Ascending aorta (tissue), 2 donors: ENCODE measurements around the gene NEK2. TPM values are rescaled to one million over a fixed set of nuclear protein-coding genes. Genes with fewer than 3 reads are reported as not detected.
"Not testable (repeated sequence)": the region's sequence is repeated elsewhere in the genome, so short reads cannot be mapped to it uniquely, and the experiment has no call there.

Source experiments
- DNase-seq, 2 donors: peaks; one replicate each; pipeline ENCODE4 v3.0.0-alpha.2; 2019; ENCODE audit warnings: low spot score in 2 of 2
- H3K27ac ChIP-seq, 2 donors: fragments of 200-600 bp; sonication (generic); one replicate each; pipeline ENCODE4 v1.5.1; 2016 to 2017; ENCODE audit warnings: mild to moderate bottlenecking in 1 of 2
- H3K27me3 ChIP-seq: fragments of 200-600 bp; sonication (generic); one replicate; pipeline ENCODE4 v1.5.1; 2017
- H3K36me3 ChIP-seq, 2 donors: fragments of 200-600 bp; sonication (generic); one replicate each; pipeline ENCODE4 v1.5.1; 2016
- H3K4me1 ChIP-seq, 2 donors: fragments of 200-600 bp; sonication (generic); one replicate each; pipeline ENCODE4 v1.5.1; 2016 to 2017; ENCODE audit warnings: mild to moderate bottlenecking in 1 of 2
- H3K4me3 ChIP-seq, 2 donors: fragments of 200-600 bp; sonication (generic); one replicate each; pipeline ENCODE4 v1.5.1; 2016 to 2017; ENCODE audit warnings: mild to moderate bottlenecking in 1 of 2
- H3K9me3 ChIP-seq, 2 donors: fragments of 200-600 bp; sonication (generic); one replicate each; pipeline ENCODE4 v1.5.1; 2016
- intact Hi-C: fragments of 100-400 bp; cut with DNase I; formaldehyde crosslinking; loops from one replicate; pipeline ENCODE4 v1.15.1; 2023
- total RNA-seq: library from RNA; depleted of rRNA; stranded (reverse); fragments of >200 nt; gene quantifications from one replicate; pipeline ENCODE4 v1.1.0, GENCODE V29; 2016
- TF ChIP-seq, protein P1 (sequence below), 3 experiments: fragments of 200-600 bp in 2 of 3; fragments of 450-650 bp in 1 of 3; sonication (generic) in 2 of 3; IDR thresholded peaks; one replicate each; pipeline ENCODE4 v1.5.1; 2016 to 2019; ENCODE audit warnings: antibody characterized with exemption in 3 of 3, mild to moderate bottlenecking in 1 of 3, moderate library complexity in 1 of 3

The NEK2 gene
- total RNA-seq, 1 donor from 2014 or later = not detected

DNA sequence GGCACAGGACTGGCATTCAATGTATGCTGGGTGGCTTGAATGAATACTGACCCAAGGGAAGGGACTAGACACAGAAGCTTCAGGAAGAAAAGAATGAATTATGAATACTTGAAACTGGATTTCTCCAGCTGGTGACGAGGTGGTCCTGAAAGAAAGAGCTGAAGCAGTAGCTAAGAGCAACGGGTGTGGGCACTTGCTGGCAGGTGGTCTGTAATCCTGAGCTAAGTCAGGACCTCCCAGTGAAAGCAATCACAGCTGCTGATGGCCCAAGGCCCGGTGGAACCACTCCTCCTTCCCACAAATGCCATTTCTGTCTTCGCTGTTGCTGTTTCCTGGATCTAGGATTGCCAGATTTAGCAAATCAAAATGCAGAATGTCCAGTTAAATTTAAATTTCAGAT is 47.0 kb downstream of the NEK2 start:
- Histone ChIP-seq H3K36me3 (no peaks in the 10 kb centered on the region), H3K4me3 (no peak overlapping the region), H3K9me3 (no peaks in the 10 kb centered on the region), H3K27ac (no peak overlapping the region), H3K4me1 (peaks cover 10 to 11% of the 10 kb centered on the region in 2 donors), H3K27me3 (no peaks in the 10 kb centered on the region)
- TF ChIP-seq, protein P1, sequence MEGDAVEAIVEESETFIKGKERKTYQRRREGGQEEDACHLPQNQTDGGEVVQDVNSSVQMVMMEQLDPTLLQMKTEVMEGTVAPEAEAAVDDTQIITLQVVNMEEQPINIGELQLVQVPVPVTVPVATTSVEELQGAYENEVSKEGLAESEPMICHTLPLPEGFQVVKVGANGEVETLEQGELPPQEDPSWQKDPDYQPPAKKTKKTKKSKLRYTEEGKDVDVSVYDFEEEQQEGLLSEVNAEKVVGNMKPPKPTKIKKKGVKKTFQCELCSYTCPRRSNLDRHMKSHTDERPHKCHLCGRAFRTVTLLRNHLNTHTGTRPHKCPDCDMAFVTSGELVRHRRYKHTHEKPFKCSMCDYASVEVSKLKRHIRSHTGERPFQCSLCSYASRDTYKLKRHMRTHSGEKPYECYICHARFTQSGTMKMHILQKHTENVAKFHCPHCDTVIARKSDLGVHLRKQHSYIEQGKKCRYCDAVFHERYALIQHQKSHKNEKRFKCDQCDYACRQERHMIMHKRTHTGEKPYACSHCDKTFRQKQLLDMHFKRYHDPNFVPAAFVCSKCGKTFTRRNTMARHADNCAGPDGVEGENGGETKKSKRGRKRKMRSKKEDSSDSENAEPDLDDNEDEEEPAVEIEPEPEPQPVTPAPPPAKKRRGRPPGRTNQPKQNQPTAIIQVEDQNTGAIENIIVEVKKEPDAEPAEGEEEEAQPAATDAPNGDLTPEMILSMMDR (IDR thresholded peaks at IDR 0.05) = no peak
- DNase-seq = no peak
- intact Hi-C loops = no loop called here

GRCh38 chr1:211627259-211627658 is 48.2 kb downstream of the NEK2 start:
- no peaks in the 10 kb centered on the region for H3K27me3 ChIP-seq
- H3K4me1 ChIP-seq = peaks cover 0 to 1% of the 10 kb centered on the region in 2 donors
- no peak for DNase-seq
- no peak overlapping the region for H3K4me3 ChIP-seq
- no peaks in the 10 kb centered on the region for H3K36me3 ChIP-seq
- no peak overlapping the region for H3K27ac ChIP-seq
- intact Hi-C loops = no loop called here
- no peaks in the 10 kb centered on the region for H3K9me3 ChIP-seq
- TF ChIP-seq, protein P1 (IDR thresholded peaks at IDR 0.05) = no peak

DNA sequence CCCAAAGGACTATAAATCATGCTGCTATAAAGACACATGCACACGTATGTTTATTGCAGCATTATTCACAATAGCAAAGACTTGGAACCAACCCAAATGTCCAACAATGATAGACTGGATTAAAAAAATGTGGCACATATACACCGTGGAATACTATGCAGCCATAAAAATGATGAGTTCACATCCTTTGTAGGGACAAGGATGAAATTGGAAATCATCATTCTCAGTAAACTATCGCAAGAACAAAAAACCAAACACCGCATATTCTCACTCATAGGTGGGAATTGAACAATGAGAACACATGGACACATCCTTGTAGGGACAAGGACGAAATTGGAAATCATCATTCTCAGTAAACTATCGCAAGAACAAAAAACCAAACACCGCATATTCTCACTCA is 49.6 kb downstream of the NEK2 start:
- intact Hi-C loops, H3K36me3 ChIP-seq, DNase-seq, H3K27me3 ChIP-seq, H3K4me3 ChIP-seq, H3K4me1 ChIP-seq, H3K27ac ChIP-seq, H3K9me3 ChIP-seq: not testable (repeated sequence)

- Histone ChIP-seq H3K27me3 (no peaks in the 10 kb centered on the region), H3K36me3 (no peaks in the 10 kb centered on the region), H3K9me3 (no peaks in the 10 kb centered on the region), H3K4me3 (no peak overlapping the region), H3K4me1 (no peaks in the 10 kb centered on the region), H3K27ac (no peak overlapping the region)
- DNase-seq = peak in 1 of 2 donors; percentile 66
- TF ChIP-seq, protein P1 (IDR thresholded peaks at IDR 0.05) = peak in 2 of 3 experiments; percentile 19 to 25
- intact Hi-C loops = no loop called here
Observed at GRCh38 chr1:211625040-211625439, 50.4 kb downstream of the NEK2 start.

DNA sequence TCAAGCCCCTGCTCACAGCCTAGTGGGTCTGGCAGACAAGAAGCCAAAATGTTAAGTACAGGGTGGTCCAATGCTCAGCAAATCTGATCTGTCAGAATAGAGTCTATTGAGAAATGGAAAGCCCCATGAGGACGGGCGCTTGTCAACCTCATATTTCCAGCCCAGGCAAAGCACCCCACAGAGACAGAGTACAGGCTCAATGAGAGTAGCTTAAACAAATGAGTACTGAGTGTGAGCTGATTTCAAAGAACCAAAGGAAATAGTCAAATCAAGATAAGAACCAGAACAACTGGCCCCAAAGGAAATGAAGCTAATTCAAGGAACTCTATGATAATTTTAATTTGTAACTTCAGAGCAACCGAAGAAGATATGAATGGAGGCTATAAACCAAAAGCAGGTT is 51.9 kb downstream of the NEK2 start:
- no peaks in the 10 kb centered on the region for H3K9me3 ChIP-seq
- TF ChIP-seq, protein P1 (IDR thresholded peaks at IDR 0.05) = no peak
- intact Hi-C loops = no loop called here
- H3K27me3 ChIP-seq = no peaks in the 10 kb centered on the region
- no peak overlapping the region for H3K4me3 ChIP-seq
- H3K27ac ChIP-seq = no peak overlapping the region
- DNase-seq = peak in 1 of 2 donors; percentile 24
- H3K36me3 ChIP-seq = no peaks in the 10 kb centered on the region
- H3K4me1 ChIP-seq = no peaks in the 10 kb centered on the region

DNA sequence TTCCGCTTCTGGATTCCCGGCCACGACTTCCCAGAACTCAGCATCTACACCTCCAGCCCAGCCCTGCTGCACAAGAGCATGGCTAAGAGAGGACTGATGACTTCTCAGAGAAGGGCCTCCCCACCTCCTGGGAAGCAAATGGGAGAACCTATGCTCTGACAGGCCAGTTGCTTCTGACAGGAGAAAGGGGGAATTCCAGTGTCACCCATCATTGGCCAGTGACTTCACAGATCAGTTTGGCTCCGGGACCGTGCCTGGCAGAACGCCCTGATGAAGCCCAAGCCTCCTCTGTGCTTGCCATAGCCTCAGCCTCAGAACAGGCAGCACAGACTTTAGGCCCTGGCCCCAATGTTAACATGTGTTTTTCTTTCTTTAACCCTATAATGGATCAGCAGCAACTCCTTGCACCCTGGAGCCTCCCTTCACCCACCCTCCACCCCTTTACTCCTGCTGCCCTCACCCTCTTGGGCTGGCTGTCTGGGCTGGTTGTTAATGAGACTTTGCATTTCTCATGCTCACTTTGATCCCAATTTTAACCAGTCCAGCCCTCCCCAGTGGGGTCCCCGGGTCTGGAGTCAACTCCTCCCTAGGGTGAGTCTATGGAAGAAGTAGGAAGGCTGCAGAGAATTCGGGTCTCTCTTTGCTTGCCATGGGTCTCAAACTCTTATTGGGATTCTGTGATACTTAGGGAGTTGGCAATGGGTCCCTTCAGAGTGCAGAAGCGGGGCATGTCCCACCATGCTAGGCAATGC is 53.8 kb downstream of the NEK2 start:
- TF ChIP-seq, protein P1 (IDR thresholded peaks at IDR 0.05) = no peak
- intact Hi-C loops = no loop called here
- DNase-seq = peak in 1 of 2 donors; percentile 56
- H3K27ac ChIP-seq = no peak overlapping the region
- peaks cover 0 to 6% of the 10 kb centered on the region in 2 donors for H3K4me1 ChIP-seq
- no peak overlapping the region for H3K4me3 ChIP-seq
- no peaks in the 10 kb centered on the region for H3K27me3 ChIP-seq
- H3K36me3 ChIP-seq = no peaks in the 10 kb centered on the region
- no peaks in the 10 kb centered on the region for H3K9me3 ChIP-seq
